Gastrocnemius medialis (tissue), 4 donors: ENCODE data around the gene FRK. TPM values are rescaled to one million over a fixed set of nuclear protein-coding genes. Genes with fewer than 3 reads are reported as not detected.
A peak's percentile ranks its signal among the peaks of the same experiment; 100 is the strongest.

Source experiments
- ATAC-seq, 2 donors: fragments of 150-250 bp; one replicate each; pipeline ENCODE4 v1.9.1; 2016
- DNase-seq, 2 donors: peaks; one replicate each; pipeline ENCODE4 v3.0.0-alpha.2; 2019
- H3K27ac ChIP-seq, 4 donors: fragments of 200-600 bp; sonication (generic); 1 replicate in 1 of 4; 2 replicates in 3 of 4; pipeline ENCODE4 v1.5.1; 2016 to 2018; ENCODE audit warnings: mild to moderate bottlenecking in 2 of 4, moderate library complexity in 1 of 4
- H3K27me3 ChIP-seq, 3 donors: fragments of 200-600 bp; sonication (generic) in 2 of 3; 1 replicate in 1 of 3; 2 replicates in 2 of 3; pipeline versions ENCODE4 v1.5.1 to v1.6.0; 2016 to 2019; ENCODE audit warnings: mild to moderate bottlenecking in 1 of 3, moderate library complexity in 1 of 3
- H3K36me3 ChIP-seq, 2 donors: fragments of 200-600 bp; sonication (generic) in 1 of 2; one replicate each; pipeline ENCODE4 v1.5.1; 2017 to 2018
- H3K4me1 ChIP-seq, 2 donors: fragments of 200-600 bp; sonication (generic) in 1 of 2; one replicate each; pipeline ENCODE4 v1.5.1; 2016 to 2017; ENCODE audit warnings: mild to moderate bottlenecking in 2 of 2
- H3K4me3 ChIP-seq, 4 donors: fragments of 200-600 bp; sonication (generic) in 3 of 4; 1 replicate in 1 of 4; 2 replicates in 3 of 4; pipeline ENCODE4 v1.5.1; 2016 to 2019; ENCODE audit warnings: mild to moderate bottlenecking in 2 of 4
- H3K9me3 ChIP-seq, 3 donors: fragments of 200-600 bp; sonication (generic) in 2 of 3; 1 replicate in 1 of 3; 2 replicates in 2 of 3; pipeline ENCODE4 v1.5.1; 2016 to 2019
- POLR2A ChIP-seq, 2 donors: fragments of 450-650 bp; IDR thresholded peaks; one replicate each; pipeline ENCODE4 v1.6.1; 2017; ENCODE audit warnings: antibody characterized with exemption in 2 of 2, mild to moderate bottlenecking in 2 of 2, moderate library complexity in 2 of 2
- in situ Hi-C, 4 donors: fragments of 200-750 bp; cut with MboI; loops; one replicate each; pipeline versions ENCODE4 v1.15.0 to v1.8.0; 2017; ENCODE audit warnings: low sequenced_read_pairs in 4 of 4
- intact Hi-C: fragments of 100-400 bp; cut with DNase I; formaldehyde crosslinking; loops from one replicate; pipeline ENCODE4 v1.15.1; 2023; ENCODE audit warnings: low total_unique reads
- total RNA-seq, 4 donors: library from RNA; depleted of rRNA; stranded (reverse); fragments of >200 nt; gene quantifications; one replicate each; pipeline versions ENCODE4 v1.1.0 to v1.2.3, GENCODE V29; 2016
- TF ChIP-seq, protein P1 (sequence below), 5 experiments: fragments of 450-650 bp in 3 of 5; fragments of 200-600 bp in 2 of 5; sonication (generic) in 2 of 5; IDR thresholded peaks in 4 of 5; conservative IDR thresholded peaks in 1 of 5; 1 replicate in 4 of 5; 2 replicates in 1 of 5; pipeline ENCODE4 v1.5.1; 2016 to 2019; ENCODE audit warnings: antibody characterized with exemption in 5 of 5, mild to moderate bottlenecking in 3 of 5, moderate library complexity in 3 of 5

Gene FRK
- total RNA-seq, 4 donors from 2014 or later, result 1.3 to 4.8 (median 1.7) TPM

- TF ChIP-seq POLR2A (IDR thresholded peaks at IDR 0.05), result no peak
- TF ChIP-seq, protein P1, sequence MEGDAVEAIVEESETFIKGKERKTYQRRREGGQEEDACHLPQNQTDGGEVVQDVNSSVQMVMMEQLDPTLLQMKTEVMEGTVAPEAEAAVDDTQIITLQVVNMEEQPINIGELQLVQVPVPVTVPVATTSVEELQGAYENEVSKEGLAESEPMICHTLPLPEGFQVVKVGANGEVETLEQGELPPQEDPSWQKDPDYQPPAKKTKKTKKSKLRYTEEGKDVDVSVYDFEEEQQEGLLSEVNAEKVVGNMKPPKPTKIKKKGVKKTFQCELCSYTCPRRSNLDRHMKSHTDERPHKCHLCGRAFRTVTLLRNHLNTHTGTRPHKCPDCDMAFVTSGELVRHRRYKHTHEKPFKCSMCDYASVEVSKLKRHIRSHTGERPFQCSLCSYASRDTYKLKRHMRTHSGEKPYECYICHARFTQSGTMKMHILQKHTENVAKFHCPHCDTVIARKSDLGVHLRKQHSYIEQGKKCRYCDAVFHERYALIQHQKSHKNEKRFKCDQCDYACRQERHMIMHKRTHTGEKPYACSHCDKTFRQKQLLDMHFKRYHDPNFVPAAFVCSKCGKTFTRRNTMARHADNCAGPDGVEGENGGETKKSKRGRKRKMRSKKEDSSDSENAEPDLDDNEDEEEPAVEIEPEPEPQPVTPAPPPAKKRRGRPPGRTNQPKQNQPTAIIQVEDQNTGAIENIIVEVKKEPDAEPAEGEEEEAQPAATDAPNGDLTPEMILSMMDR (IDR thresholded peaks at IDR 0.05 in 4 of 5, conservative IDR thresholded peaks at IDR 0.05 in 1 of 5), result no peak
- no peak for ATAC-seq
- intact Hi-C loops (no loop called here), in situ Hi-C loops (no loop called here)
- Histone ChIP-seq H3K4me3 (no peak overlapping the region), H3K36me3 (no peaks in the 10 kb centered on the region), H3K27me3 (no peaks in the 10 kb centered on the region), H3K4me1 (peaks cover 15 to 31% of the 10 kb centered on the region in 2 donors), H3K27ac (peak overlapping the region in 2 of 4 donors; percentile 10 to 37), H3K9me3 (no peaks in the 10 kb centered on the region)
- DNase-seq, result no peak
Observed at GRCh38 chr6:116036885-116037284, 23.8 kb downstream of the FRK start.

- no peaks in the 10 kb centered on the region for H3K36me3 ChIP-seq
- H3K27me3 ChIP-seq, result no peaks in the 10 kb centered on the region
- ATAC-seq (no peak), DNase-seq (no peak)
- H3K4me3 ChIP-seq, result peak overlapping the region in 2 of 4 donors; percentile 10 to 11
- no peak for TF ChIP-seq POLR2A (IDR thresholded peaks at IDR 0.05)
- TF ChIP-seq, protein P1 (IDR thresholded peaks at IDR 0.05 in 4 of 5, conservative IDR thresholded peaks at IDR 0.05 in 1 of 5), result no peak
- no peaks in the 10 kb centered on the region for H3K9me3 ChIP-seq
- H3K4me1 ChIP-seq, result peaks cover 15 to 31% of the 10 kb centered on the region in 2 donors
- intact Hi-C loops (no loop called here), in situ Hi-C loops (no loop called here)
- peak overlapping the region in 3 of 4 donors; percentile 33 to 66 (median 65) for H3K27ac ChIP-seq
Observed at GRCh38 chr6:116036075-116036773, 24.5 kb downstream of the FRK start.

GRCh38 chr6:116035616-116036015 lies 25.1 kb downstream of the FRK start:
- intact Hi-C loops, result no loop called here
- H3K27ac ChIP-seq, result peak overlapping the region; percentile 29 to 66 (median 49)
- no peaks in the 10 kb centered on the region for H3K27me3 ChIP-seq
- H3K36me3 ChIP-seq, result no peaks in the 10 kb centered on the region
- H3K9me3 ChIP-seq, result no peaks in the 10 kb centered on the region
- H3K4me1 ChIP-seq, result peaks cover 16 to 35% of the 10 kb centered on the region in 2 donors
- TF ChIP-seq POLR2A (IDR thresholded peaks at IDR 0.05), result no peak
- TF ChIP-seq, protein P1 (IDR thresholded peaks at IDR 0.05 in 4 of 5, conservative IDR thresholded peaks at IDR 0.05 in 1 of 5), result no peak
- in situ Hi-C loops, result no loop called here
- peak in 1 of 2 donors; percentile 53 for ATAC-seq
- H3K4me3 ChIP-seq, result peak overlapping the region in 3 of 4 donors; percentile 4 to 11 (median 10)
- DNase-seq, result no peak

DNA sequence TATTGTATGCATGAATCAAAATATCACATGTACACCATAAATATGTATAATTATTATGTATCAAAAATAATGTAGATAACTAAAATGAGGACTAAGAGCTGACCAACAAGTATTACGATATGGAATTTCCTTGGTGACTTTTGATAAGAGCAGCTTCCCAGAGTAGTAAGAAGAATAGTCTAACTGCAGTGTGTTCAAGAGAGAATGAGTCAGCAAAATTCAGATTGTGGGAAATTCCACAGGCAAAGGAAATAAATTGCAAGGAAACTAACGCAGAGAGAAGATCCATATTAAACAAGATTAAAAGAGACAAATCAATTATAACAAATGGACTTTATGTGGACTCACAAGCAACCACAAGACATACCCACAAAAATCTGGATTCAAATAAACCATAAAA lies 26.4 kb downstream of the FRK start:
- DNase-seq (no peak), ATAC-seq (no peak)
- no peaks in the 10 kb centered on the region for H3K9me3 ChIP-seq
- TF ChIP-seq, protein P1 (IDR thresholded peaks at IDR 0.05 in 4 of 5, conservative IDR thresholded peaks at IDR 0.05 in 1 of 5), result no peak
- TF ChIP-seq POLR2A (IDR thresholded peaks at IDR 0.05), result no peak
- peak overlapping the region in 1 of 4 donors; percentile 11 for H3K4me3 ChIP-seq
- H3K27me3 ChIP-seq, result no peaks in the 10 kb centered on the region
- intact Hi-C loops (no loop called here), in situ Hi-C loops (no loop called here)
- no peaks in the 10 kb centered on the region for H3K36me3 ChIP-seq
- peaks cover 20 to 38% of the 10 kb centered on the region in 2 donors for H3K4me1 ChIP-seq
- peak overlapping the region in 3 of 4 donors; percentile 6 to 66 (median 65) for H3K27ac ChIP-seq
